Middle frontal gyrus (tissue), 1 donor: ENCODE results near the gene RP9.
A peak's percentile ranks its signal among the peaks of the same experiment; 100 is the strongest.

ENCODE experiments used
- DNase-seq: peaks from one replicate; pipeline ENCODE4 v3.0.0-alpha.2; 2015; ENCODE audit warnings: low spot score; ENCODE audit errors: extremely low spot score

The RP9 gene, protein sequence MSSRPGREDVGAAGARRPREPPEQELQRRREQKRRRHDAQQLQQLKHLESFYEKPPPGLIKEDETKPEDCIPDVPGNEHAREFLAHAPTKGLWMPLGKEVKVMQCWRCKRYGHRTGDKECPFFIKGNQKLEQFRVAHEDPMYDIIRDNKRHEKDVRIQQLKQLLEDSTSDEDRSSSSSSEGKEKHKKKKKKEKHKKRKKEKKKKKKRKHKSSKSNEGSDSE

DNA sequence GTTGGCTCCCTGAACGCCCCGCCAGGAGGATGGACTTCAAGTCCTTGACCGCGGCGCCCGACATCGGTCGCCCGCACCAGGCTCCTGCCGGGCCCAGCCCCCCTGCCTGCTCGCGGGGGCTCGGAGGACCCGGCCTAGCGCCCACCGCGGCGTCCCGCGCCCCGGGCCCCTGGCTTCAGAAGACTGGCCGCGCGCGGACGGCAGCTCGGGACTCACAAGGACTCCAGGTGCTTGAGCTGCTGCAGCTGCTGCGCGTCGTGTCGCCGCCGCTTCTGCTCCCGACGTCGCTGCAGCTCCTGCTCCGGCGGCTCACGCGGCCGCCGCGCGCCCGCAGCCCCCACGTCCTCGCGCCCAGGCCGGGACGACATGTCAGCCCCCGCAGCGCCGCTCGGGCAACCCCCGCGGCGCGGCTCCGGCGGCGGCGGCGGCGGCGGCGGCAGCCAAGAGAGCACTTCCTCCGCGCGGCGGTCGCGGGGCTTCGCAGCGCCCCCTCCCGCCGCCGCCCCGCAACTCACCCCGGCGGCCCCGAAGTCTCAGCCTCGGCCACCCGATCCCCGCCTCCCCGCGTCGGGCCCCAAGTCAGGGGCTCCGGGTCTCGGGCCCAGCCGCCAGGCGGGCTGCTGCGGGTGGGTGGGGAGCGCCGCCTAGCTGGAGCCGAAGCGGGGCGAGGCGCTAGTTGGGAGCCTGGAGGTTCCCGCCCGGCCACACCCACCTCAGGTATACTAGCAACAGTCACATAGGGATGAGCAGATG is at the start of gene RP9:
Gene RP9, minus strand, starts transcription at position 400 of the 753 bp plus-strand sequence. Its CDS starts 32 bp downstream, at position 368.
- peak; percentile 28 for DNase-seq

DNA sequence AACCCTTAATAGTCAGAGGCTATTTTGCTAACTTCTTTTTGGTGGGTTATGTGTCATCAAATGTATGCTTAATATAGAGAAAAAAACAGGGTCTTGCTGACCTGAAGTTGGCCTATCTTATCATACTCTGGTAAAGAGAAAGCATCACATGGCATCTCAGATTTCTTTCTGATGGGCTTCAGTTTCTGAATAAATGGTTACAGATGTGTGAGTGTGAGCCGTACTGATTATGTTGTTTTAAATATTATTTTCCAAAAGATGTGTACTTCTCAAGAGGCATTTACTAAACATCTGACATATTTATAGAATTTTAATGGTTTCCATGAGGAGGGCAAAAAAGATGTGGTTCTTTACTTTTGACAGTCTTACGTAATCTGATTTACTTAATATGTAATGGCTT is 48.6 kb upstream of the RP9 start:
- no peak for DNase-seq

DNA sequence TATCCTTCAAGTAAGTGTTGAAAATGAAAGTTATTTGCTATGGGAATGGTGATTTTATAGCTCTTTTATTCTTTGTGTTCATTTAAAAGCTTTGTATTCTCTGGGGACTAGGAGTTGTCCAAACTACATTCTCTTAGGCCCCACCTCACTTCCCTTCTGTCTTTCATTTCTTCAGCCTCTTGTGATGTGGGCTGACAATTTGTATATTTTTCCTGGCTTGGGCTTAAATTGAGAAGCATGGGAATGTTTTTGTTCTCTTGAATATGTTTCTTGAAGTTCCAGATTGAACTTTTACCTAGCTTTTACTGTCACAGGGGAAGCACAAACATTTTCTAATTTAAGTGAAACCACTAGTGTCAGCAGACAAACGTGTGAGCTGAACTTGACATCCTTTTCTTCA is 48.1 kb upstream of the RP9 start:
- no peak for DNase-seq

DNA sequence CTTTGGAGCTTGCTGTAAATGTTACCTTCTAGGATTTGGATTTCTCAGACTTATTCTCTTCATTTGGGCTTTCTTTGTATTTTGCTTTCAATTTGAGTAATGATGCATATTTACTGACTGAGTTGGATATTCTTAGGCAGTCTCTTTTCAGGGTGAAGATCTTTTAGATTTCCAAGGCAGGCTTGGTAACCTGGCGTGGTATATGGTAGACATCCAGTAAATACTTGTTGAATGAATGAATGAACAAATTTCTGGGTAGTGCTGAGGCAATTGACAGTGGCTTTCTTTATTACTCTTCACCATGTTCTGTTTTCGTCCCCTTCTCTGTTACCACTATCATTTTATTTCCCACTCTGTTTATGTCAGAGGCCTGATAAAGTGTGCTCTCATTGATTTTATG is 47.2 kb upstream of the RP9 start:
- DNase-seq, result no peak

DNA sequence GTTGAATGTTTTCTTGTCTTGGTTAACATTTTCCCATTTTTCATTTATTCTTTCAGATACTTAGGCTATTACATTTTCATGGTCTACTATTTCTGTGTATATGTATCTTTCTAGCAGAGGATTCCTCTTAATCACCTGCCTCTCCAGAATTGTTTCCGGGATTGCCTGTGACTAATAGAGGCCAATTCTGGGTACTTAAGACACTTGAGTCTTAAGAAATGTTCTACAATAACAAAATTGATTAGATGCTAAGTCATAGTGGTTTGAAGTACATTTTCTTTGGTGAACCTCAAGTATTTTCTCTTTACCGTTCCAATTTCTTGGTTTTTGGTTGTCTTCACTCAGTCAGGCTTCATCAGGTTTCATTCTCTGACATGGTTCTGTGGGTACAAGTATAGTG is 46.6 kb upstream of the RP9 start:
- no peak for DNase-seq

DNA sequence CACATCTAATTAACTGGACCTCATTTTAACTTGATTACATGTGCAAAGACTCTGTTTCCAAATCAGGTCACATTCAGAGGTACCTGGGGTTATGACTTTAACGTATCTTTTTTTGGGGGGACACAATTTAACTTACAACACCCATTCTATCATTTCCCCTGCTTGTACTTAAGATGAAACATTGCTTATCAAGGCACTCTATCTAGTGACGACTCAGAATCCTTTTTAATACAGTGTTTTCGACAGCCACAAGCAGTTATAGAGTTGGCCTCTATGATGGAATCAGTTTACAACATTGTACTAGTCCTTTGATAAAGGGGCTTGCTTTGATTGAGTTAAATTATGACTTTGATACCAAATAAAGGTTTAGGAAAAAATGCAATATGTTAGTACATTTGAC is 42.9 kb upstream of the RP9 start:
- no peak for DNase-seq

DNA sequence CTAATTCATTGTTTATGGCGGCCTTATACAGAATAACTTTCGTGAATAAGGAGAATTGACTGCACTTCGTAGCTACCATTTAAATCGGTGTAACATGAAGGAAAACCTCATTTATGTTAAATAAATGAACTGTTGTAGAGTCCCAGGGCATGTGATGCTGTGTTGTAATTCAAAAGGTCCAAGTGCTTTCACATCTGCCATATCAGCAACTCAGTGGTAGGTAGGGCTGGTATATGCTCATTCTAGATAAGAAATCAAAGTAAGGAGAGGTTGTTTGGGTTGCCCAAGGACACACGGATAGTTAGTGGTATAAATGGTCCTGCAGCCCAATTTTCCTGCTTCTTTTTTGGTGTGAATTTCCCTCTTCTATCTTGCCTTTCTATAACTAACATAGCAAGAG is 36.0 kb upstream of the RP9 start:
- no peak for DNase-seq

DNA sequence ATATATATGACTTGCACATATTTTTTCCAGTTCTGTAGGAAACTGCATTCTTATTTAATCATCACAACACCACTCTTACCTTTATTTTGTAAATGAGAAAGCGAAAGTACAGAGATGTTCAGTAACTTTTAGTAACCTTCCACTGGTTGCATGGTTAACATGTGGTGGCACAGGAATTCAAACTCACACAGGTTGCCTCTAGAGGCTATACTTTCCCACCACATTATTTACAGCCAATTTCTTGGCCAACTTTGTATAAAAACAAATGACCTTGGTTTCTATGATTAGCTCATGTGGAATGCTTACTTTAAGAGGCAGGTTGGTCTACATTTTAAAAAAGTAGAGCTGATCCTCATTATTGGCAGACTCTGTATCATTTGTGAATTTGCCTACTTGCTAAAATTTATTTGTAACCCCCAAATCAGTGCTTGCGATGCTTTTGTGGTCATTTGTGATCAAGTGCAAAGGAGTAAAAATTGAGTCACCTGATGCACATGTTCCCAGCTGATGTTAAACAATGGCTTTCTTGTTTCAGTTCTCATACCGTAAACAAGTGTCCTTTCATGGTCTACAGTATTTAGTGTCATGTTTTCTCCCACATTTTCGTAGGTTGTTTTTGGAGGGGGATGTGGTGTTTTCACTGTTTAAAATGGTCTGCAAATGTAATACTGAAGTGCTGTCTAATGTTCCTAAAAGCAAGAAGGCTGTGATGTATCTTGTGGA is 35.0 kb upstream of the RP9 start:
- no peak for DNase-seq

DNA sequence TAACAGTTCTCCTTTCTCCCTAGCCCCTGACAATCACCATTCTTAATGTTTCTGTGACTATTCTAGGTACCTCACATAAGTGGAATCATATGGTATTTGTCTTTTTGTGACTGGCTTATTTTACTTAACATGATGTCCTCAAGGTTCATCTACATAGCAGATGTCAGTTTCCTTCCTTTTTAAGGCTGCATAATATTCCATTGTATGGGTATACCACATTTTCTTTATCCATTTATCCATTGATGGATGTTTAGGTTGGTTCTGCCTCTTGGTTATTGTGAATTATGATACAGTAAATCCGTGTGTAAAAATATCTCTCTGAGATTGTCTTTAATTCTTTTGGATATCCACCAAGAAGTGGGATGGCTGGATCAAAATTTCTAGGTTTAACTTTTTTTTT is 33.4 kb upstream of the RP9 start:
- no peak for DNase-seq

DNA sequence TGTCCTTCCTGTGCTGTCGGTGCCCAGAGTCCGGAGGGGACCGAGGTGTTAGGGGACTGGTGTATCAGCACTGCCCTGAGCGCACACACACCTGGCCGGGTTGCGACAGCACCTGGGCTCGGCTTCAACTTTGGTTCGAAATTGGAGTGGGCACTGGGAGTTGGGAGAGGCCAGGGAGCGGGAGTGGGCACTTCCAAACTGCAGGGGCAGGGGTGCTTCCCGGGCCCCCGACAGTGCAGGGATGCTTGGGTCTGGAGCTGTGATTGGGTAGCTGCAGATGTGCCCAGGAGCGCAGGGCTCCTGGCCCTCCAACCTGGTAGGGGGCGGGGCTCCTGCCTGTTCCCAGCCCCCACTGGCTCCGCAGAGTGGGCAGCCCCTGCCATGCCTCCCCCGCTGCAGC is 27.9 kb upstream of the RP9 start:
- no peak for DNase-seq

DNA sequence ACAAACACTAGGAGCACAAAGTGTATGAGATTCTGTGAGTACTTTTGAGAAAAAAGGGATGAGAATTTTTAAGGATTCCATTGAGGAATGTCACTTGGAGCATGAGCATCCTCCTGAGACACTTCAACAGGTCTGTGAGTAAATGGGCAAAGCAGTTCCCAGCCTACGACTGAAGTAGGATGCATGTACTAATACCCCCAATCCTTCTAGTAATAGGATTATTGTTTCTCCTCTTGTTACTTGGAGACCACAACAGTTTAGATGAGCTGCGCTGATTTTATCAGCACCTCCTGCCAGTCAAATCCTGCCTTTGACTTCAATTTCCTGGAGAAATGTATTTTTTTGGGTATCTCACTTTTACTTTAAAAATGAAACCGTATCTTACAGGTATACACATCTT is 21.0 kb upstream of the RP9 start:
- DNase-seq, result no peak

DNA sequence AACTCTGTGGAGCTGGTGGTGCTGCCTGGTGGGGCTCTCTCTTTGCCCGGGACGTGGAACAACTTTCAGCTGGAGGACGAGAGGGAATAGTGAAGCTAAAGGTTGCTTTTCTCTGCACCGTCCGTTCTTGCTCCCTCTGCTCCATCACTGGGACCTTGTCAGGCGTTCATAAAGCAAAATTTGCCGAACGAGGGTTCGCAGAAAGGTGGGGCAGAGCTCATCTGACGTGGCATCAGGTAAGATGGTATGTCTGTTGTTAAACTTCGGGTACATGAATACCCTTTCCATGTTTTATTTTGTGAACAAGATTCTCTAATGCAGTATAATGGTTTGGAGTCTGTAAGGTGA is 20.6 kb upstream of the RP9 start:
- no peak for DNase-seq

DNA sequence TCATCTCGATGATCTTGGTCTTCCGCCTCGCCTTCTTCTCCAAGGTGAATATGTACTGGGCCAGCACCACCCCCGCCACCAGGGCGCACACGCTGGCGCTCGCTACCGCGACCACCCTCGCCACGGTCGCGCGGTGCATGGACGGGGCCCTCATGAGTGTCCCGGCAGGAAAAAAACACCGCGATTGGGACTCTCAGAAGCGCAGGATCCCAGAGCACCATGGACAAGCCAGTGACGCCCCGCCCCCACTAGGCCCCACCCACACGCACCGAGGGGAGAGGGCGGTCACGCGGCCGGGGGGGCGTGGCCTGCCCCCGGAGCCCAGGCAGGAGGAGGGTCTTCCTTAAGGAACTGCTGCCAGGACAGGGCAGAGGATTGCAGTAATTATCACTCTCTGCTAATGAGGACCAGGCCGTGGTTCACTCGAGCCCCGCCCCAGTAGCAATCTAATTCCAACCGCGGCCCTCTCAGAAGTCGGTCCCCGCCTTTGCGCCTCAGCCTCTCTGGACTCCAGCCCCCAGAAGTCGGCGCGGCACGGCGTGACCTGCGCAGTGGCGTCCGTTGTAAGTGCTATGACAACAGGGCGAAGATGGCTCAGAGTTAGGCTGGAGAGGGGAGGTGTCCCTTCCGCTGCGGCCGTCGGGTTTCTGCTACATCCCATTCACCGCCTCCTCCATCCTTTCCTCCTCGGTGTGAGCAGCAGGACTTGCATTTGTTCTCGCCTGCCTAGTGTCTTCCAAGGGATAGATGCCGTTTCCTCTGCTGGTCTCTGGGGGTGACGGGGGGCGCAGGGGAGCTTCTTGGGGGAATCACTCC is 20.0 kb upstream of the RP9 start, which contains the start of gene BBS9:
Gene BBS9, plus strand, starts transcription at position 575 of the 816 bp plus-strand sequence. CDS start 16,689 bp downstream, outside the sequence.
- peak; percentile 92 for DNase-seq

DNA sequence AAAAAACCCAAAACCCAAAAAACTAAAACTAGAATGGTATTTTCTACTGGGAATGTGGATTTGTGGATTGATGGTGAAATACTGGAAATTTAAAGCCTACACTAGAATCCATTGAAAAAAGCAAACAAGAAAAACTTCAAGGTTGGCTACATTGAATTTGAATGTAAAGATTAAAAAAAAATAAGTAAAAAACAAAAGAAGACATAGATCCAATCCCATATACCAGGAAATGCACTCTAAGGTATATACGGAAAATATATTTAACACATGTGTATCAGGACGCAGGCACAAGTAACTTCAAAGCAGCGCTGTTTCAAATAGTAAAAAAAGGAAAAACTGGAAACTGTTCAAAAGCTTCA is 19.4 kb upstream of the RP9 start:
- no peak for DNase-seq

DNA sequence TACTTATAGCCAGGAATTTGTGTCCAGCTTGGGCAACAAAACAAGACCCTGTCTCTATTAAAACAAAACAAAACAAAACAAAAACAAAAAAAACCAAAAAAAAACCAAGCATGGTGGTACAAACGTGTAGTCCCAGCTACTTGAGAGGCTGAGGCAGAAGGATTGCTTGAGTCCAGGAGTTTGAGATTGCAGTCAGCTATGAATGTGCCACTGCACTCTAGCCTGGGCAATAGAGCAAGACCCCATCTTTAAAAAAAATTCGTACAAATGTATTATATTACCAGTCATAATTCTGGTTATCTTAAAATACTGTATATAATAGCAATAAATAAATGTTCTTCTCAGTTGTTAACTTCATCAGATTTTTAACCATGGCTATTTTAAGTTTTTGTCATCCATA is 17.9 kb upstream of the RP9 start:
- DNase-seq, result no peak

DNA sequence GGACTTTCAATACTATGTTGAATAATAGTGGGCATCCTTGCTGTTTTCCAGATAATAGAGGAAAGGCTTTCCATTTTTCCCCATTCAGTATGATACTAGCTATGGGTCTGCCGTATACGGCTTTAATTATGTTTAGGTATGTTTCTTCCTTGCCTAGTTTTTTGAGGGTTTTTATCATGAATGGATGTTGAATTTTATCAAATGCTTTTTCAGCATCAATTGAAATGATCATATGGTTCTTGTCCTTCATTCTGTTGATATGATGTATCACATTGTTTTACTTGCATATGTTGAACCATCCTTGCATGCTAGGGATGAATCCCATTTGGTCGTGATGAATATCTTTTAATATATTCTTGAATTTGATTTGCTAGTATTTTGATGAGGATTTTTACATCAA is 9.2 kb upstream of the RP9 start:
- no peak for DNase-seq

DNA sequence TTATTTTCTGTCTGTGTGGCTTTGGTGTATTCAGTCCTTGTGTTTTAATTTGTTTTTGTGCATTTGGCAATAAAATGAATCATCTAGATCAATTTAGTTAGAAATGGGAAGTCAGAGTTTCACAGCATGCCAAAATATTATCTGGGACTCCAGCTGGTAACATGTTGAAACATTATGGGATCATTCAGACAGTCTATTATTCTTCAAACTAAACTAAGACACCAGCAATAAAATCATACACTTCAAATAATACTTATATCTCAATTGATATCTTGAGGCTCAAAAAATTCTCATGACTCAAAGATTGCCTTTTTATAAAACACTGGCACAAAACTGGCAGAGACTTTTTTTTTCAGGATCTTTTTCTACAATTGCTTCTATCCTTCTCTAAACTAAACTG is 5.8 kb upstream of the RP9 start:
- no peak for DNase-seq

DNA sequence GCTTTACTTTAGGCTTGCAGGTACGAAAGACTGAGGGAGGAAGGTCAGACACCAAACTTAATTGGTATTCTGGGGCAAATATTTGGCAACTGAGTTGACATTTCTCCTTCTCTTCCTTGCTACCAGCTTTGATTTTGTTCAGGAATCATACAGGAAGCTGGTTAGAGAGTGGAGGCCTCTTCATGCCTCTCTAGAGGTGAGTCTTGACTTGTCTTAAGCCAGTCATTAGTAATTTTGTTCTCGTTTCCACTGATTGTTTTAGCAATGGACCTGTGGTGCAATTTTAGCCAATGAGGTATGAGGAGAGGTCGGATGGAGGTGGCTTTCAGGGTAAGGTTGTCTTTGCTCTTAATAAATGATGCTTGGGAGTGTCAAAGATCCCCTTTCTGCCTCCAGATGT is 2.4 kb upstream of the RP9 start:
- DNase-seq, result no peak

DNA sequence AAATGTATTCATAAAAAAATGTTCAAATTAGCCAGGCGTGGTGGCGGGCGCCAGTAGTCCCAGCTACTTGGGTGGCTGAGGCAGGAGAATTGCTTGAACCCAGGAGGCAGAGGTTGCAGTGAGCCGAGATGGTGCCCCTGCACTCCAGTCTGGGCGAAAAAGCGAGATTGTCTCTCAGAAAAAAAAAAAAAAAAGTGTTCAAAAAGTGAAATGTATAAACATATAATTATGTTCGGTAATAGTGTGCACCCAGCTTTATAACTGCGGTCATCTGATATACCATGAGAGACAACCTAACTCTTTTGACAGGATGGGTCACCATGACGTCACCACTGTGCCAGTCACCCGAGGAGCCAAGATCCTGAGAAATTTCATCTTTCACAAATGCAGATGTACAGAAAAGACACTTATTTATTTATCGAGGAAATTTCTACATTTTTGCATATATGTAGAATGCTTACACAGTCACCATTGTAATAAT is 594 bp upstream of the RP9 start:
- no peak for DNase-seq

DNA sequence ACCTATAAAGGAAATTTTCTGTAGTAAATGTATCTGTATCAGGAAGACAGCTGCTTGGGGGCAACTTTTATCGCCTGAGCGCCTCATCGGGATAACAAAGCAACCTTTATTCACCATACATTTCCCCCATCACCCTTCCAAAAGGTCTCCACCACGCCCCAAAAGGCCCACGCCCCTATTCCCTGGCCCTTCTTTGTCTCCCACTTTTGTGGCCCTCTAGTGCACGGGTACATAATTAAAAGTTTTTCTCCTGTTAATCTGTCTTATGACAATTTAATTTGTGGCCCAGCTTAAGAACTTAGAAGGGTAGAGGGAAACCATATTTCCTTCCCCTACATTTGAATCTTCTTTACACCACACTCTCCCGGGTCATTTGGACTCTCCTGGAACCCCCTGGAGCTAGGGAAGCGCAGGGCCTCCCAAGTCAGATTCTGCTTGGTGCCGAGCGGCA is 625 bp downstream of the RP9 start:
- no peak for DNase-seq
